ENCODE measurements around the gene TUBB4A. TPM values are rescaled to one million over a fixed set of nuclear protein-coding genes. Genes with fewer than 3 reads are reported as not detected.

Gene TUBB4A
- total and polyA plus RNA-seq, 2 of the 8 experiments (the other 6 are each of a cell fraction or from before 2014, with no cell fraction given): 16.8 to 30.4 TPM

DNA sequence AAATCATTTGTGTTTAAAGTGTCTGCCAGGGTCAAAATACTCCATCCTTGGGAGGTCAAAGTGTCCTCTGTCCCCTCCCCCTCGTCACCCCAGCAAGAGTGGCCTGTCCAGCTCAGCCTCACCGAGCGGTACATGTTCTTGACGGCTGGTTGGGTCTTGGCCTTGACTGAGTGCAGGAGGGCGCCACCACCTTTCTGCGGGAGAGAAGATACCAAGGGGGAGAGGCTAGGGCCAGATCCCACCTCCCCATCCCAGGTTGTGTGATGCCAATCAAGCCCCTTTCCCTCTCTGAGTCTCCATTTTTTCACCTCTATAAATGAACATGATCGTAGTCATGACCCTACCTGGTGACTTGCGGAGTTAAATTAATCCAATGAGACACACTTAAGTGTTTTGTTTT, 31.9 kb downstream of the TUBB4A start:
- no peak overlapping the region for H4K8ac ChIP-seq (ENCODE audit: extremely low read depth, insufficient read depth, low read length)
- no peak overlapping the region for H2BK20ac ChIP-seq (ENCODE audit: low read length)
- 75% methylated on average over 8 of the region's 8 CpGs; no CpG with 5 or more reads in 1 of the 2 experiments for WGBS, 2 experiments (ENCODE audit: extremely low coverage in 1 of 2, insufficient coverage in 1 of 2, insufficient read length in 1 of 2, insufficient replicate concordance in 2 of 2, low coverage in 1 of 2, low lambda C conversion rate in 2 of 2, missing lambda C conversion rate in 1 of 2)
- no peak overlapping the region for H2BK120ac ChIP-seq (replicated peaks; ENCODE audit: low read depth, low read length)
- no peaks in the 10 kb centered on the region; the same call in 1 of the 2 replicates for H3K79me1 ChIP-seq (ENCODE audit: low read depth, low read length)
- DNase-seq (ENCODE audit: low read depth in 1 of 2, low spot score in 2 of 2): no peak
- no peak overlapping the region for H3K56ac ChIP-seq (replicated peaks; ENCODE audit: insufficient read length, low read depth, low read length)
- H3K4me2 ChIP-seq (ENCODE audit: insufficient read depth in 1 of 2, low read depth in 2 of 2, low read length in 2 of 2): no peak overlapping the region
- CTCF ChIA-PET (ENCODE audit: partially characterized antibody): interaction anchor here (0.8 to 1.3 kb wide), 4 partner anchors 12 to 36 kb away, joined by 3 to 4 read pairs (median 4); no protein-coding TSS in a partner anchor
- H3K14ac ChIP-seq (ENCODE audit: insufficient read length): no peak overlapping the region
- H3K9me3 ChIP-seq (ENCODE audit: insufficient read depth in 2 of 2, low read depth in 1 of 2, low read length in 1 of 2): no peaks in the 10 kb centered on the region
- H3K36me3 ChIP-seq (ENCODE audit: control insufficient read depth in 2 of 4, insufficient read depth in 4 of 4, low read length in 3 of 4): peaks cover 0 to 8% (median 3%) of the 10 kb centered on the region in 4 experiments; a peak in 2 of 8 replicates
- no peak overlapping the region for H2BK5ac ChIP-seq (ENCODE audit: low read depth, low read length)
- H3K23me2 ChIP-seq (ENCODE audit: low read depth, low read length): peaks cover 2% of the 10 kb centered on the region; the same call in 1 of the 2 replicates
- H3K4me3 ChIP-seq (ENCODE audit: extremely low read depth in 1 of 4, insufficient read depth in 2 of 4, low read depth in 3 of 4, low read length in 4 of 4): no peak overlapping the region
- FAIRE-seq: no peak
- H2AFZ ChIP-seq (ENCODE audit: low read length): no peak overlapping the region
- H4K5ac ChIP-seq (ENCODE audit: insufficient read length, low read depth, low read length): no peak overlapping the region
- no peak overlapping the region for H3K4ac ChIP-seq (replicated peaks; ENCODE audit: insufficient read length, low read depth, low read length)
- peaks cover 0 to 12% of the 10 kb centered on the region in 2 experiments for H4K20me1 ChIP-seq (replicated peaks in 1 of 2; ENCODE audit: control insufficient read depth in 1 of 2, insufficient read depth in 2 of 2, low read length in 2 of 2)
- H3K79me2 ChIP-seq (ENCODE audit: control insufficient read depth in 1 of 2, insufficient read depth in 2 of 2, low read length in 2 of 2): peaks cover 0 to 5% of the 10 kb centered on the region in 2 experiments; a peak in 2 of 4 replicates
- no peak overlapping the region for H2BK12ac ChIP-seq (ENCODE audit: low read depth, low read length)
- no peak overlapping the region for H3K27ac ChIP-seq (ENCODE audit: low read depth, low read length)
- H2AK5ac ChIP-seq (ENCODE audit: low read depth, low read length): no peak overlapping the region
- POLR2A ChIA-PET (ENCODE audit: partially characterized antibody): interaction anchor here (1.1 kb wide), 1 partner anchor 47 kb away, joined by 3 read pairs; no protein-coding TSS in a partner anchor
- H2BK15ac ChIP-seq (ENCODE audit: low read length): no peak overlapping the region
- H3K27me3 ChIP-seq (replicated peaks in 1 of 4; ENCODE audit: control insufficient read depth in 3 of 4, extremely low read depth in 1 of 4, insufficient read depth in 3 of 4, low read length in 3 of 4): peaks cover 0 to 8% (median 6%) of the 10 kb centered on the region in 4 experiments; a peak in 6 of 7 replicates
- TF ChIP-seq ATF2 (IDR thresholded peaks at IDR 0.05; ENCODE audit: low read length) (no peak), CBX8 (IDR thresholded peaks at IDR 0.05; ENCODE audit: borderline replicate concordance, low read depth, low read length) (no peak), CTCF (IDR thresholded peaks at IDR 0.05; ENCODE audit: control extremely low read depth in 1 of 3, insufficient read depth in 1 of 3, low read depth in 1 of 3, low read length in 3 of 3) (peak in 2 of 3 experiments; percentile 10 to 25; a peak in 2 of 4 replicates)
- no peak overlapping the region for H4K91ac ChIP-seq (replicated peaks; ENCODE audit: insufficient read length, low read length)
- no peak overlapping the region for H3K23ac ChIP-seq (ENCODE audit: insufficient read length)
- no peak overlapping the region for H3K18ac ChIP-seq (ENCODE audit: extremely low read depth, low read length)
- H3K4me1 ChIP-seq (replicated peaks in 1 of 4; ENCODE audit: control insufficient read depth in 3 of 4, insufficient read depth in 4 of 4, low read length in 3 of 4): peaks cover 0 to 7% (median 2%) of the 10 kb centered on the region in 4 experiments; a peak in 4 of 7 replicates
- H3K9ac ChIP-seq (replicated peaks in 1 of 4; ENCODE audit: extremely low read depth in 1 of 4, low read depth in 3 of 4, low read length in 3 of 4): no peak overlapping the region

All from H1 (cell line).